IMR-90 (cell line): ENCODE measurements around the gene CREB3L1.

Experiments used
- BHLHE40 ChIP-seq: fragments of 150-350 bp; IDR thresholded peaks from 2 replicates; pipeline ENCODE4 v1.6.1; 2016; ENCODE audit warnings: mild to moderate bottlenecking, low read depth, low read length
- CEBPB ChIP-seq: IDR thresholded peaks from 2 replicates; pipeline ENCODE4 v1.6.1; 2012; ENCODE audit warnings: low read depth, low read length, improper control_type of control experiment
- CTCF ChIP-seq: conservative IDR thresholded peaks from 2 replicates; pipeline ENCODE4 v1.5.1; 2012; ENCODE audit warnings: mild to moderate bottlenecking, low read depth, low read length, improper control_type of control experiment
- FOS ChIP-seq: fragments of 150-350 bp; IDR thresholded peaks from 2 replicates; pipeline ENCODE4 v1.6.1; 2016; ENCODE audit warnings: low read depth, low read length
- MAFK ChIP-seq: IDR thresholded peaks from 2 replicates; pipeline ENCODE4 v1.6.1; 2012; ENCODE audit warnings: low read depth, low read length, improper control_type of control experiment
- NFE2L2 ChIP-seq: fragments of 150-350 bp; IDR thresholded peaks from 2 replicates; pipeline ENCODE4 v1.6.1; 2016; ENCODE audit warnings: low read depth, mild to moderate bottlenecking, low read length
- POLR2A ChIP-seq: IDR thresholded peaks from 2 replicates; pipeline ENCODE4 v1.6.1; 2012; ENCODE audit warnings: mild to moderate bottlenecking, low read depth, low read length
- RAD21 ChIP-seq: IDR thresholded peaks from 2 replicates; pipeline ENCODE4 v1.6.1; 2012; ENCODE audit warnings: low read length, improper control_type of control experiment
- RCOR1 ChIP-seq: IDR thresholded peaks from 2 replicates; pipeline ENCODE4 v1.6.1; 2012; ENCODE audit warnings: mild to moderate bottlenecking, low read length, improper control_type of control experiment; ENCODE audit not compliant: insufficient replicate concordance
- RFX5 ChIP-seq: IDR thresholded peaks from 2 replicates; pipeline ENCODE4 v1.8.0; 2012; ENCODE audit warnings: low read depth, mild to moderate bottlenecking, low read length, moderate library complexity
- USF2 ChIP-seq: fragments of 150-350 bp; IDR thresholded peaks from 2 replicates; pipeline ENCODE4 v1.6.1; 2017; ENCODE audit warnings: mild to moderate bottlenecking, antibody characterized with exemption, low read length, low read depth

DNA sequence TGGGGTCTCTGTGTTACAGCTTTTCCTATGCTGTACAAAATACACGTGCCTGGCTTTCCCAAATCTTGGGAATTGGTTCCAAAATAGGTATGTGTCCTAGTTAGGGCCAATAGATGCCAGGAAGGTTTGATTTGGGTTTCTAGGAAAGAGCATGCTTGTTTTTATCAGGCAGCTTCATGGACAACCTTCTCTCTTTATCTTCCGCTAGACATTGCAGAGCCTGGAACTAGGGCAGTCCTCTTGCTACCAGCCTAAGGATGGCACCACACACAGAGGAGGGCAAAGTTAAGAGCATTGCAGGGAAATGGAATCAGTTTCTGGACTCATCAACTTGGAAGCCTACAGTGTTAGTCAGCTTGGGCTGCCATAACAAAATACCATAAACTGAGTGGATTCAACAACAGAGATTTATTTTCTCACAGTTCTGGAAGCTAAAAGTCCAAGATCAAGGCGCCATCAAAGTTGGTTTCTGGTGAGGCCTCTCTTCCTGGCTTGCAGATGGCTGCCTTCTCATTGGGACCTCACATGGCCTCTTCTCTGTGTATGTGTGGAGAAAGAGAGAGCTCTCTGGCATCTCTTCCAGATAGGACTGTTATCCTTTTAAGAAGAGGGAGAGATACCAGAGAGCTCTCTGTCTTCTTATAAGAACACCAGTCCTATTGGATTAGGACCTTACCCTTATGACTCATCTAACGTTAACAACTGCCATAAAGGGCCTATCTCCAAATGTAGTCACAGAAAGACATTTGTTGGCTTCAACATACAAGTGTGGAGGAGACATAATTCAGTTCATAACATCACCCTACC, 27.3 kb upstream of the CREB3L1 start:
- TF ChIP-seq CTCF = no peak
- no peak for TF ChIP-seq RAD21
- no peak for TF ChIP-seq BHLHE40
- no peak for TF ChIP-seq POLR2A
- no peak for TF ChIP-seq RFX5
- no peak for TF ChIP-seq CEBPB
- TF ChIP-seq MAFK = no peak
- no peak for TF ChIP-seq FOS
- TF ChIP-seq NFE2L2 = no peak
- TF ChIP-seq USF2 = no peak
- no peak for TF ChIP-seq RCOR1
